ENCODE results near the gene ZNF410. TPM values are rescaled to one million over a fixed set of nuclear protein-coding genes. Genes with fewer than 3 reads are reported as not detected.

Gene ZNF410
- total RNA-seq, 1 experiment from 2014 or later = 69.4 TPM

DNA sequence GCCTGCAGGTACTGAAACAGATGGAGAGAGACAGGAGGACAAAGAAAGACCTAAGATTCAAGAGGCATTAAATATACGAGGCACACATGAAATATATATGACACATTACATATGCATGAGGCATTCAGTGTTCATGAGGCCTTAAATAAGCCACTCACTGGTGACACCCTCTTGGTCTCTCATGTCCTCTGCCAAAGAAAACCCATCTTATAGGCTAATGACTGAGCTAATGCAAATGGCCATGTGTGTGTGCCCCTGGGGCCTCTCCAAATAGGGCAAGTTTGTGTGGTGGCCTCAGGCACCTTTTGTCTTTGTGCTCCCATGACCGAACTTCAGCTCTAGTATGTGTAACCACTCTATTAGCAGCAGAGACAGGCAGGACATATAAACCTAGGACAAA, 82.2 kb downstream of the ZNF410 start:
- H3K27ac ChIP-seq (ENCODE audit: low read depth, low read length, poor library complexity, severe bottlenecking) = no peak overlapping the region
- H3K36me3 ChIP-seq (ENCODE audit: insufficient read depth, low read length, poor library complexity, severe bottlenecking) = peaks cover under 1% of the 10 kb centered on the region
- DNase-seq (ENCODE audit: low spot score) = no peak
- H3K9me3 ChIP-seq (ENCODE audit: low read depth, low read length, poor library complexity, severe bottlenecking) = no peaks in the 10 kb centered on the region
- H3K4me1 ChIP-seq (ENCODE audit: insufficient read depth, low read length, poor library complexity, severe bottlenecking) = peaks cover 4% of the 10 kb centered on the region
- H3K4me3 ChIP-seq (ENCODE audit: low read depth, low read length, poor library complexity, severe bottlenecking) = no peak overlapping the region
- no TSS peak for BruUV-seq (replicated peaks)
- intact Hi-C loops (cut with micrococcal nuclease; ENCODE audit: unreplicated experiment) = no loop called here
- TF ChIP-seq, protein P1, sequence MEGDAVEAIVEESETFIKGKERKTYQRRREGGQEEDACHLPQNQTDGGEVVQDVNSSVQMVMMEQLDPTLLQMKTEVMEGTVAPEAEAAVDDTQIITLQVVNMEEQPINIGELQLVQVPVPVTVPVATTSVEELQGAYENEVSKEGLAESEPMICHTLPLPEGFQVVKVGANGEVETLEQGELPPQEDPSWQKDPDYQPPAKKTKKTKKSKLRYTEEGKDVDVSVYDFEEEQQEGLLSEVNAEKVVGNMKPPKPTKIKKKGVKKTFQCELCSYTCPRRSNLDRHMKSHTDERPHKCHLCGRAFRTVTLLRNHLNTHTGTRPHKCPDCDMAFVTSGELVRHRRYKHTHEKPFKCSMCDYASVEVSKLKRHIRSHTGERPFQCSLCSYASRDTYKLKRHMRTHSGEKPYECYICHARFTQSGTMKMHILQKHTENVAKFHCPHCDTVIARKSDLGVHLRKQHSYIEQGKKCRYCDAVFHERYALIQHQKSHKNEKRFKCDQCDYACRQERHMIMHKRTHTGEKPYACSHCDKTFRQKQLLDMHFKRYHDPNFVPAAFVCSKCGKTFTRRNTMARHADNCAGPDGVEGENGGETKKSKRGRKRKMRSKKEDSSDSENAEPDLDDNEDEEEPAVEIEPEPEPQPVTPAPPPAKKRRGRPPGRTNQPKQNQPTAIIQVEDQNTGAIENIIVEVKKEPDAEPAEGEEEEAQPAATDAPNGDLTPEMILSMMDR (conservative IDR thresholded peaks at IDR 0.05; ENCODE audit: low read depth, low read length) = no peak
- TF ChIP-seq EZH2 (IDR thresholded peaks at IDR 0.05; ENCODE audit: borderline replicate concordance, low read depth, low read length, poor library complexity, severe bottlenecking) = no peak
- H3K27me3 ChIP-seq (replicated peaks; ENCODE audit: insufficient read depth, low read depth, low read length, poor library complexity) = no peaks in the 10 kb centered on the region
- ChIA-PET POLR2A (ENCODE audit: low non-redundant PET) (no interaction called here), CTCF (interaction anchor here (0.5 kb wide), 1 partner anchor 11 kb away, joined by 7 read pairs; no protein-coding TSS in a partner anchor)

DNA sequence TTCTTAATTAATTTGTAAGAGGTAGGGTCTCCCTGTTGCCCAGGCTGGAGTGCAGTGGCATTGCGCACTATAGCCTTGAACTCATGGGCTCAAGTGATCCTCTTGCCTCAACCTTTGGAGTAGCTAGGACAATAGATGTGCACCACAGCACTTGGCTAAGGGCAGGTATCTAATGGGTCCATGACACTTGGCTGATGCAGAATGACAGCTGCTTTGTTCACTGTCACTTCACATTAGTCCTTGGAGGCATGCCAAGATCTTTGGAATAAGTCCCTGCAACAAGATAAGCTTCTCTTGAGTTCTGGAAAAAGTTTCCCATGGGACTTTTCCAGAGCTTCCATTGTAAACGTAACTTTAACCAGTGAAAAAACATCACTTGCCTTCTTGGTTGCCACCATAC, 86.8 kb downstream of the ZNF410 start:
- no peaks in the 10 kb centered on the region for H3K36me3 ChIP-seq (ENCODE audit: insufficient read depth, low read length, poor library complexity, severe bottlenecking)
- intact Hi-C loops (cut with micrococcal nuclease; ENCODE audit: unreplicated experiment) = no loop called here
- ChIA-PET POLR2A (ENCODE audit: low non-redundant PET) (no interaction called here), CTCF (no interaction called here)
- no peaks in the 10 kb centered on the region for H3K27me3 ChIP-seq (replicated peaks; ENCODE audit: insufficient read depth, low read depth, low read length, poor library complexity)
- no TSS peak for BruUV-seq (replicated peaks)
- H3K27ac ChIP-seq (ENCODE audit: low read depth, low read length, poor library complexity, severe bottlenecking) = no peak overlapping the region
- H3K4me3 ChIP-seq (ENCODE audit: low read depth, low read length, poor library complexity, severe bottlenecking) = no peak overlapping the region
- no peak for TF ChIP-seq EZH2 (IDR thresholded peaks at IDR 0.05; ENCODE audit: borderline replicate concordance, low read depth, low read length, poor library complexity, severe bottlenecking)
- TF ChIP-seq, protein P1 (conservative IDR thresholded peaks at IDR 0.05; ENCODE audit: low read depth, low read length) = no peak
- peak; percentile 28 for DNase-seq (ENCODE audit: low spot score)
- no peaks in the 10 kb centered on the region for H3K4me1 ChIP-seq (ENCODE audit: insufficient read depth, low read length, poor library complexity, severe bottlenecking)
- H3K9me3 ChIP-seq (ENCODE audit: low read depth, low read length, poor library complexity, severe bottlenecking) = no peaks in the 10 kb centered on the region

- H3K9me3 ChIP-seq (ENCODE audit: low read depth, low read length, poor library complexity, severe bottlenecking) = no peaks in the 10 kb centered on the region
- intact Hi-C loops (cut with micrococcal nuclease; ENCODE audit: unreplicated experiment) = no loop called here
These were observed 89.5 kb downstream of the ZNF410 start for GRCh38 chr14:73976125-73976524.

More at GRCh38 chr14:73976125-73976524, 89.5 kb downstream of the ZNF410 start:
- no TSS peak for BruUV-seq (replicated peaks)
- Histone ChIP-seq H3K36me3 (ENCODE audit: insufficient read depth, low read length, poor library complexity, severe bottlenecking) (no peaks in the 10 kb centered on the region), H3K4me1 (ENCODE audit: insufficient read depth, low read length, poor library complexity, severe bottlenecking) (no peaks in the 10 kb centered on the region), H3K4me3 (ENCODE audit: low read depth, low read length, poor library complexity, severe bottlenecking) (no peak overlapping the region), H3K27me3 (replicated peaks; ENCODE audit: insufficient read depth, low read depth, low read length, poor library complexity) (no peaks in the 10 kb centered on the region), H3K27ac (ENCODE audit: low read depth, low read length, poor library complexity, severe bottlenecking) (no peak overlapping the region)
- ChIA-PET POLR2A (ENCODE audit: low non-redundant PET) (interaction anchor here (0.6 to 0.7 kb wide), 2 partner anchors 24 to 598 kb away, joined by 3 to 4 read pairs; no protein-coding TSS in a partner anchor), CTCF (no interaction called here)
- no peak for DNase-seq (ENCODE audit: low spot score)
- TF ChIP-seq, protein P1 (conservative IDR thresholded peaks at IDR 0.05; ENCODE audit: low read depth, low read length) = no peak
- no peak for TF ChIP-seq EZH2 (IDR thresholded peaks at IDR 0.05; ENCODE audit: borderline replicate concordance, low read depth, low read length, poor library complexity, severe bottlenecking)

Data from A673 (cell line).